Activated CD8-positive, alpha-beta memory T cell treated with anti-CD3 and anti-CD28 coated beads for 48 hours (primary cell): ENCODE measurements around the gene YES1.
"Not testable (repeated sequence)": the region's sequence is repeated elsewhere in the genome, so short reads cannot be mapped to it uniquely, and the experiment has no call there.

Experiments used
- DNase-seq, 3 experiments: peaks; one replicate each; pipeline ENCODE4 v3.0.0-alpha.2; 2020; ENCODE audit warnings: low read depth in 2 of 3, low spot score in 2 of 3

The YES1 gene

GRCh38 chr18:730692-731091 is 81.3 kb downstream of the YES1 start:
- no peak for DNase-seq

GRCh38 chr18:730120-730519 is 81.9 kb downstream of the YES1 start:
- DNase-seq, result not testable (repeated sequence)

GRCh38 chr18:725646-726045 is 86.4 kb downstream of the YES1 start:
- no peak for DNase-seq

GRCh38 chr18:723541-724080 is 88.4 kb downstream of the YES1 start:
- DNase-seq, result no peak

DNA sequence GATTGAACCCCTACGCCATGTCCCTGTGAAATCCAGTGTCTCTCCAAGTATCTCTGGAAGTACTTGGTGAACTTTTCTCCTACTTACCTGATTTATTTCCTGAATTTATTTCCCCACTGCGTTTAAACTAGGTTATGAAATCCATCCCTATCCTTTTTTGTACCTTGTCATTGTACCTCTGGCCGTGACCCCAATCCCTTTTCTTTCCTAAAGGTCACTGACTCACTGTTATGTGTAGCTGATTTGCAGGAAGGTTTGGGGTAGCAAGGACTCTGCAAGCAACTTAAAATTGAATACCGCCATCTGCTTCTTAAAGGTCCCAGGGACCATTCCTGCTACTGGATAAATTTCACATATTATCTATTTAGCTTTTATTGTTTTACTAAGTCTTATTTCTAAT is 95.0 kb downstream of the YES1 start:
- DNase-seq, result no peak

DNA sequence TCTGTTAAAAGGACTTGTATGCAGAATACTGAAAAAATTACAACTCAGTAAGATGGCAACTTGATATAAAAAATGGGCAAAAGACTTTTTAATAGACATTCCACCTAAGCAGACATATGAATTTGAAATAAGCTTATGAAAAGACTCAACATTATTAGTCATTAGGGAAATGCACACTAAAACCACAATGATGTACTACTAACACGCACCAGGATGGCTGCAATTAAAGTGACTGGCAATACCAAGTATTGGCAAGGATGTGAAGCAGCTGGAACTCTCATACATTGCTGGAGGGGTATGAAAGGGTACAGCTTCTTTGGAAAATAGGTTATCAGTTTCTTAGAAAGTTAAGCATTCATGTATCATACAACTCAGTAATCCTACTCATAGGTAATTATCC is 96.4 kb downstream of the YES1 start:
- no peak for DNase-seq

- no peak for DNase-seq
These were observed 98.9 kb downstream of the YES1 start for GRCh38 chr18:713135-713490.

GRCh38 chr18:712401-713134 is 99.5 kb downstream of the YES1 start, which contains the start of gene ENOSF1:
Gene ENOSF1, minus strand, starts transcription at chr18:712630. Its CDS starts 43 bp downstream, at chr18:712587.
- DNase-seq, result peak; percentile 82 to 89 (median 83)

GRCh38 chr18:711657-712400 is 100.2 kb downstream of the YES1 start:
- DNase-seq, result peak; percentile 40 to 51 (median 50)

DNA sequence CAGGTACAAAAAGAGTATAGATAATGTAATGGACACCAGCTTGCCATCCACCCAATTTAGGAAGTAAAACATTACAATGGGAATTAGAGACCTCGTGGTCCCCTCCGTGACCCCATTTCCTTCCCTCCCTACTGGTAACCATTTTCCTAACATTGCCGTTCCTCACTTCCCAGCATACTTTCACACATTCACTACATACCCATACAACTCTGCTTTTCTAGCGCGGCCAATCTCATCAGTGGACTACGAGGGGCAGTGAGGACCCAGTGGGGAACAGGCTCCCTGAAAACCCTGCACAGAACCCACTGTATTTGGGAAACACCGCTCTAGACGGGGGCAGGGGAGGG is 100.8 kb downstream of the YES1 start:
- DNase-seq, result peak in 1 of 3 experiments; percentile 18

DNA sequence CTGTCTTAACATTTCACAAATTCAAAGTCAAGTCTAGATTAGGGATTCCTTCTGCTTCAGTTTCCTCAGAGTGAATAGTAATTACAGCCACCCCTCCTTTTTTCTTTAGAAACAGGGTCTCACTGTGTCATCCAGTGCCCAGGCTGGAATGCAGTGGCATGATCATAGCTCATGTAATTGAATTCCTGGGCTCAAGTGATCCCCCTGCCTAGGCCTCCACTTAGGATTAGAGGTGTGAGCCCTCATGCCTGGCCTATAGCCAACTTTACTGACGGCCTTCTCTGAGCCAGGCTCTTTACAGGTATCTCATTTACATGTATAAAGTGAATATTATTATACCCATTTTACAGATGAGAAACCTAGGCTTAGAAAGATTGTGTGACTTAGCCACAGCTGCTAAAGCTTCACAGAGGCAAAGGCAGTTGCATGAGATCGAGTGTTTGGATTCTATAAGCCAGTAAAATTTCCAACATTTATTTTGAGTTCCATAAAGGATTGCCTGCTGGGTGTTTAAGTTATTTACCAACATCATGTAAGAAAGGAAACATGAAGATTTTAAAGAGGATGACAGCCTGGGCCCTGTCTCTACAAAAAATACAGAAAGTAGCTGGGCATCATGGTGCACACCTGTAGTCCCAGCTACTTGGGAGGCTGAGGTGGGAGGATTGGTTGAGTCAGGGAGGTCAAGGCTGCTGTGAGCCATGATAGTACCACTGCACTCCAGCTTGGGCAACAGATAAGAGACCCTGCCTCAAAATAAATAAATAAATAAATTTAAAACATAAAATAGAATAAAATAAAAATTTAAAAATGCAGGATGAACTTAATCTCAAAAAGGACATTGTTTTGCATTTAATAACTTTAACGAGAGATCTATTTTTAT is 101.4 kb downstream of the YES1 start:
- no peak for DNase-seq

GRCh38 chr18:709771-710170 is 102.3 kb downstream of the YES1 start:
- no peak for DNase-seq

GRCh38 chr18:708096-708495 is 103.9 kb downstream of the YES1 start:
- DNase-seq, result no peak

DNA sequence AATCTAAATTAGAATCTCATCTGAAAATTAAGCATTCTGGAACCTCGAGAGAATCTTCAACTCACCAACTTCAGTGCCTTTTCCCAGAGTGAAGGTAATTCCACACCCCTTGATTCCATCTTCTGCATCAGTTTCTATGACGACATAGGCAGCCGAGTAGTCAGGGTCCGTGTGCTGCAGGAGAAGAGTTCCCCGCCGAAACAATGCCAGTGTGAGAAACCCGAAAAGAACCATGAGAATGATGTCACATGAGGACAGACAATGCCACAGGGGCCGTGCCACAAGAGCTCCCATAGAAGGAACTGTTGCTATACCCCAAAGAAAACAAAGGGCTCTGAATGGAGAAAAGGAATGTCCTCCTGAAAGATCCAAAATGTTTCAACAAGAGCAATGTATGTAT is 105.6 kb downstream of the YES1 start:
- DNase-seq, result no peak

- no peak for DNase-seq
These were observed 108.7 kb downstream of the YES1 start for GRCh38 chr18:703213-703967.

GRCh38 chr18:697800-698199 is 114.2 kb downstream of the YES1 start:
- DNase-seq, result no peak

GRCh38 chr18:697012-697411 is 115.0 kb downstream of the YES1 start:
- DNase-seq, result no peak

DNA sequence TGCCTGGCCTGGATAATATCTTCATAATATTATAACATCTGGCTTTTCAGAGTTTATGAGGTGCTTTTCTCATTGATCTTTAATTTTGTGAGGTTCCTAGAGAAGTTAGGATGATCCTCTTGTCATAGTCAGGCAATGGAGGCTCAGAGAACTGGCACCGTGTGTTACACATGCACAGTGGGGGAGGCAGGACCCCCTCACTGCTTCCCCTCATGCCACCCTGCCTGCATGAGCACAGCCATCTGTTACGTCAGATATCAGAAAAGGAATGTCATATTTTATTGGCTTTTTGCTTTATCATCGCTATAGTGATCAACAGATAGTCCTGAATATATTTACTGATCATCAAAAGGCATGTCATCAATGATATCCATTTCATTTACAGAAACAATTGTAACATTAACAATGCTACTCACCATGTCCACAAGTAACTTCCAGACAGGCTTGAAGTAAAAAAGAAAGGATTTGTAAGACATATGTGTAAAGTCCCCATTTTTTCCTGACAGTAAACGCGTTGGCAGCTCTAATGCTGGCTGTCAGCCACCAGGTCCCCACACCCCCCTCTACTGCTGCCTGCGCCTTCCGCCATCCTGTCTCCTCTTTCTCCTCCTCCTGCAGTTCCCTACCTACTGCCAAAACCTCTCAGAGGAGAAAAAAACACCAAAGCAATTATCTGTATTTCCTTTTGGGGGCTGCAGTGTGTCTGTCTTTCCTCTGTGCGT is 118.4 kb downstream of the YES1 start:
- DNase-seq, result no peak

- no peak for DNase-seq
These were observed 119.2 kb downstream of the YES1 start for GRCh38 chr18:692824-693223.

GRCh38 chr18:688323-688722 is 123.7 kb downstream of the YES1 start:
- no peak for DNase-seq
